ENCODE results near the gene NBEA. TPM values are rescaled to one million over a fixed set of nuclear protein-coding genes. Genes with fewer than 3 reads are reported as not detected.

The NBEA gene
- total and polyA plus RNA-seq, 2 experiments from 2014 or later = 9.1 to 29.1 TPM

GRCh38 chr13:35594096-35594495 is 652.0 kb downstream of the NBEA start (continued):
- no peak for TF ChIP-seq ZNF462 (CRISPR knock-in tag; IDR thresholded peaks at IDR 0.05)
- no peak for TF ChIP-seq CREB1 (CRISPR knock-in tag; IDR thresholded peaks at IDR 0.05; ENCODE audit: low read depth)
- no peak for TF ChIP-seq ETS1 (IDR thresholded peaks at IDR 0.05)

GRCh38 chr13:35595181-35595580 is 653.1 kb downstream of the NBEA start:
- Histone ChIP-seq H4K20me1 (replicated peaks; ENCODE audit: insufficient read depth) (no peaks in the 10 kb centered on the region), H3K4me3 (no peak overlapping the region), H3K27me3 (ENCODE audit: insufficient read depth) (no peaks in the 10 kb centered on the region), H3K4me2 (no peak overlapping the region), H3K4me1 (ENCODE audit: insufficient read depth) (peaks cover 10% of the 10 kb centered on the region; the same call in 1 of the 2 replicates), H3K79me2 (replicated peaks; ENCODE audit: insufficient read depth) (no peaks in the 10 kb centered on the region), H2AFZ (no peak overlapping the region), H3F3A (replicated peaks; ENCODE audit: low read depth) (no peaks in the 10 kb centered on the region), H3K36me3 (ENCODE audit: insufficient read depth) (no peaks in the 10 kb centered on the region), H3K27ac (ENCODE audit: low read depth) (no peak overlapping the region; the same call in 1 of the 2 replicates), H3K9me2 (ENCODE audit: insufficient read depth) (no peaks in the 10 kb centered on the region)
- ATAC-seq (no peak), DNase-seq (ENCODE audit: low spot score) (no peak)
- no peak overlapping the region for H3K27ac Mint-ChIP-seq
- peaks cover 25% of the 10 kb centered on the region for H3K4me1 Mint-ChIP-seq
- TF ChIP-seq CREB1 (CRISPR knock-in tag; IDR thresholded peaks at IDR 0.05; ENCODE audit: low read depth) (no peak), POLR2AphosphoS5 (IDR thresholded peaks at IDR 0.05; ENCODE audit: low read depth) (no peak), ZNF114 (CRISPR knock-in tag; IDR thresholded peaks at IDR 0.05) (no peak)
- H3K9me3 Mint-ChIP-seq = no peaks in the 10 kb centered on the region
- no peak overlapping the region for H3K4me3 Mint-ChIP-seq
- H3K27me3 Mint-ChIP-seq (ENCODE audit: insufficient read depth, low read depth, poor library complexity) = no peaks in the 10 kb centered on the region
- H3K36me3 Mint-ChIP-seq (ENCODE audit: low read depth) = no peaks in the 10 kb centered on the region

Data from GM23338 (cell line).